Thyroid gland (tissue), 4 donors: ENCODE data around the gene HTR3E. TPM values are rescaled to one million over a fixed set of nuclear protein-coding genes. Genes with fewer than 3 reads are reported as not detected.

Source experiments
- DNase-seq, 2 donors: peaks; one replicate each; pipeline ENCODE4 v3.0.0-alpha.2; 2019
- H3K27ac ChIP-seq, 3 donors: fragments of 200-600 bp; sonication (generic); 1 replicate in 2 of 3; 2 replicates in 1 of 3; pipeline ENCODE4 v1.5.1; 2016 to 2019; ENCODE audit warnings: mild to moderate bottlenecking in 1 of 3, moderate library complexity in 1 of 3
- H3K27me3 ChIP-seq: fragments of 200-600 bp; sonication (generic); one replicate; pipeline ENCODE4 v1.5.1; 2019
- H3K36me3 ChIP-seq, 2 donors: fragments of 200-600 bp; sonication (generic); one replicate each; pipeline ENCODE4 v1.5.1; 2016 to 2019
- H3K4me1 ChIP-seq, 2 donors: fragments of 200-600 bp; sonication (generic); one replicate each; pipeline ENCODE4 v1.5.1; 2017 to 2019
- H3K4me3 ChIP-seq, 3 donors: fragments of 200-600 bp; sonication (generic); replicated peaks in 1 of 3; 1 replicate in 2 of 3; 2 replicates in 1 of 3; pipeline ENCODE4 v1.5.1; 2016; ENCODE audit warnings: mild to moderate bottlenecking in 1 of 3
- H3K9me3 ChIP-seq: fragments of 200-600 bp; sonication (generic); one replicate; pipeline ENCODE4 v1.5.1; 2017
- CTCF ChIP-seq, 6 experiments: fragments of 200-600 bp in 3 of 6; fragments of 450-650 bp in 3 of 6; sonication (generic) in 3 of 6; IDR thresholded peaks; one replicate each; pipeline ENCODE4 v1.5.1; 2016 to 2019; ENCODE audit warnings: antibody characterized with exemption in 6 of 6, mild to moderate bottlenecking in 2 of 6, inconsistent platforms in 1 of 6, moderate library complexity in 1 of 6
- POLR2A ChIP-seq, 2 donors: fragments of 450-650 bp; IDR thresholded peaks; one replicate each; pipeline ENCODE4 v1.6.1; 2017; ENCODE audit warnings: antibody characterized with exemption in 2 of 2, mild to moderate bottlenecking in 2 of 2, moderate library complexity in 1 of 2
- WGBS, 2 donors: methylation state at CpG; one replicate each; pipeline ENCODE4 v1.1.5; 2017; 5-methylcytosine and 5-hydroxymethylcytosine counted together
- intact Hi-C: fragments of 100-400 bp; cut with DNase I; formaldehyde crosslinking; loops from one replicate; pipeline ENCODE4 v1.15.1; 2023
- total RNA-seq, 4 donors: library from RNA; depleted of rRNA; stranded (reverse); fragments of >200 nt; gene quantifications; one replicate each; pipeline ENCODE4 v1.2.3, GENCODE V29; 2016

Gene HTR3E
- total RNA-seq, 4 donors from 2014 or later, result not detected

- Histone ChIP-seq H3K4me3 (no peak overlapping the region), H3K36me3 (no peaks in the 10 kb centered on the region), H3K27ac (no peak overlapping the region), H3K4me1 (no peaks in the 10 kb centered on the region), H3K27me3 (no peaks in the 10 kb centered on the region), H3K9me3 (no peaks in the 10 kb centered on the region)
- DNase-seq, result no peak
- TF ChIP-seq CTCF (IDR thresholded peaks at IDR 0.05) (no peak), POLR2A (IDR thresholded peaks at IDR 0.05) (no peak)
- WGBS, 2 donors, result 58 to 65% methylated on average over 2 of the region's 2 CpGs
- intact Hi-C loops, result no loop called here
Observed at GRCh38 chr3:184082465-184082864, 14.4 kb upstream of the HTR3E start.

- Histone ChIP-seq H3K27me3 (no peaks in the 10 kb centered on the region), H3K9me3 (no peaks in the 10 kb centered on the region), H3K36me3 (no peaks in the 10 kb centered on the region), H3K27ac (no peak overlapping the region), H3K4me1 (no peaks in the 10 kb centered on the region), H3K4me3 (no peak overlapping the region)
- TF ChIP-seq CTCF (IDR thresholded peaks at IDR 0.05) (no peak), POLR2A (IDR thresholded peaks at IDR 0.05) (no peak)
- DNase-seq, result no peak
- intact Hi-C loops, result no loop called here
- WGBS, 2 donors, result 86% methylated on average over 3 of the region's 3 CpGs
Observed at GRCh38 chr3:184085389-184085852, 11.4 kb upstream of the HTR3E start.

- Histone ChIP-seq H3K27ac (no peak overlapping the region), H3K9me3 (no peaks in the 10 kb centered on the region), H3K4me3 (no peak overlapping the region), H3K36me3 (no peaks in the 10 kb centered on the region), H3K4me1 (no peaks in the 10 kb centered on the region), H3K27me3 (no peaks in the 10 kb centered on the region)
- no peak for TF ChIP-seq CTCF (IDR thresholded peaks at IDR 0.05)
- intact Hi-C loops, result no loop called here
- no peak for DNase-seq
- WGBS, 2 donors, result 93 to 94% methylated on average over 3 of the region's 3 CpGs
Observed at GRCh38 chr3:184092199-184092598, 4.7 kb upstream of the HTR3E start.

- intact Hi-C loops, result no loop called here
- Histone ChIP-seq H3K27ac (no peak overlapping the region), H3K4me1 (no peaks in the 10 kb centered on the region), H3K36me3 (no peaks in the 10 kb centered on the region), H3K4me3 (no peak overlapping the region), H3K27me3 (no peaks in the 10 kb centered on the region), H3K9me3 (no peaks in the 10 kb centered on the region)
- WGBS, 2 donors, result 89% methylated on average over 6 of the region's 6 CpGs
- TF ChIP-seq CTCF (IDR thresholded peaks at IDR 0.05) (no peak), POLR2A (IDR thresholded peaks at IDR 0.05) (no peak)
- DNase-seq, result no peak
Observed at GRCh38 chr3:184097556-184097955, 692 bp downstream of the HTR3E start.

GRCh38 chr3:184099806-184100686 is 3.2 kb downstream of the HTR3E start:
- TF ChIP-seq POLR2A (IDR thresholded peaks at IDR 0.05), result no peak
- no peak for TF ChIP-seq CTCF (IDR thresholded peaks at IDR 0.05)
- 76 to 78% methylated on average over 24 of the region's 24 CpGs for WGBS, 2 donors

More at GRCh38 chr3:184099806-184100686, 3.2 kb downstream of the HTR3E start:
- no peak for DNase-seq
- Histone ChIP-seq H3K4me1 (no peaks in the 10 kb centered on the region), H3K36me3 (no peaks in the 10 kb centered on the region), H3K9me3 (no peaks in the 10 kb centered on the region), H3K27ac (no peak overlapping the region), H3K4me3 (no peak overlapping the region), H3K27me3 (no peaks in the 10 kb centered on the region)
- intact Hi-C loops, result no loop called here
